ENCODE measurements around the gene ACAT2. TPM values are rescaled to one million over a fixed set of nuclear protein-coding genes. Genes with fewer than 3 reads are reported as not detected.

ACAT2 gene
- total RNA-seq, 2 donors from 2014 or later = 44.3 to 53.1 TPM

- ATAC-seq (replicated peaks in 1 of 2) (peak in 1 of 2 donors; percentile 1), DNase-seq (no peak)
- peaks cover 52% of the 10 kb centered on the region for H3K4me1 Mint-ChIP-seq (ENCODE audit: low read depth)
- H3K4me3 Mint-ChIP-seq = peak overlapping the region; percentile 95 to 96
- peaks cover 7 to 25% of the 10 kb centered on the region in 2 donors for H3K36me3 Mint-ChIP-seq (ENCODE audit: insufficient read depth in 2 of 2)
- H3K9me3 Mint-ChIP-seq = no peaks in the 10 kb centered on the region
- peak overlapping the region; percentile 98 for H3K27ac Mint-ChIP-seq
- no peaks in the 10 kb centered on the region for H3K27me3 Mint-ChIP-seq (ENCODE audit: low read depth)
Measured at GRCh38 chr6:159761129-159761872, 544 bp upstream of the ACAT2 start.

DNA sequence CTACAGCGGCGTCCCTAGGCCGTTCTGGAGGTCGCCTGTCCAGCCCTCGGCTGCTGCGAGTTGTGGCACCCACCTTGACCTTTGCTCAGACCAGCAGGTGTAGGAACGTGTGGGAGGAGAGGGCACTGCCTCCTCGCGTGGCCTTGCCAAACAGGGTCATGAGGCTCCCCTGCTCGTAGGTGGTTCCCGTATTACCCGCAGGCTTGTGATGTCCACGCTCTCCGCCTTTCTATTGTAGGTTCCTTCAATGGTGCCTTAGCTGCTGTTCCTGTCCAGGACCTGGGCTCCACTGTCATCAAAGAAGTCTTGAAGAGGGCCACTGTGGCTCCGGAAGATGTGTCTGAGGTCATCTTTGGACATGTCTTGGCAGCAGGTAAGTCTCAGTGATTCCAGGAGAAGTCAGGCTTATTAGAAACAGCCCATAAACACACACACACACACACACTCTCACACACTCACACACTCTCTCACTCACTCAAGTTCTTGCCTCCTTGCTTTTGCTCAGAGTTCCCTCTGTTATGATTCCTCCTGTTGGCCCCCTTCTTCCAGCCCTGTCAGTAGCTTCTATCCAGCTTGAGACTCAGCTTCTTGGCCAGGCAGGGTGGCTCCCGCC is 942 bp downstream of the ACAT2 start:
- Mint-ChIP-seq H3K4me3 (peak overlapping the region; percentile 87 to 96), H3K4me1 (ENCODE audit: low read depth) (peaks cover 57% of the 10 kb centered on the region), H3K36me3 (ENCODE audit: insufficient read depth in 2 of 2) (peaks cover 7 to 22% of the 10 kb centered on the region in 2 donors), H3K27me3 (ENCODE audit: low read depth) (no peaks in the 10 kb centered on the region), H3K9me3 (no peaks in the 10 kb centered on the region), H3K27ac (peak overlapping the region; percentile 78)
- DNase-seq (peak; percentile 26 to 29), ATAC-seq (replicated peaks in 1 of 2) (no peak)

- Mint-ChIP-seq H3K36me3 (ENCODE audit: insufficient read depth in 2 of 2) (peaks cover 14 to 40% of the 10 kb centered on the region in 2 donors), H3K27me3 (ENCODE audit: low read depth) (no peaks in the 10 kb centered on the region), H3K4me1 (ENCODE audit: low read depth) (peaks cover 39% of the 10 kb centered on the region), H3K9me3 (peaks cover 0 to 2% of the 10 kb centered on the region in 2 donors), H3K27ac (peak overlapping the region; percentile 25), H3K4me3 (no peak overlapping the region)
- no peak for DNase-seq
- no peak for ATAC-seq (replicated peaks in 1 of 2)
Measured at GRCh38 chr6:159766906-159767305, 5.1 kb downstream of the ACAT2 start.

DNA sequence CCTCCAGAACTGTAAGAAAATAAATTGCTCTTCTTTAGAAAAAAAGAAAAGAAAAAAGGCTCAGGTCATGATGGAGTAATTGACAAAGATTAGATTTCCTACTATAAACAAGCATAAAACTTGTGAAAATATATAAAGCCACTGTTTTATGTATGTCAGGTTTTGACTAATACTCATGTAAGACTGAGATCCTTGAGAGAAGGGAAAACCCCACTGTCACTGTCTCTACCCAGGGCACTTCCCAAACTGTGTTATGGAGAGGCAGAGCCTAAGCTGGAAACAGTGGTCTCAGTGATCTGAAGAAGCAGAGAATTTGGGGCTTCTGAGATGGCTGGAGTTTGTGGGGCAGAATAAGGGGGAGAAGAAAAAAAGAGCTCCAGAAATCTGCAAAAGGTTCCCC is 7.6 kb downstream of the ACAT2 start:
- ATAC-seq (replicated peaks in 1 of 2) = peak; percentile 33 to 37
- peaks cover 0 to 2% of the 10 kb centered on the region in 2 donors for H3K9me3 Mint-ChIP-seq
- H3K27ac Mint-ChIP-seq = peak overlapping the region; percentile 83
- peaks cover 27% of the 10 kb centered on the region for H3K4me1 Mint-ChIP-seq (ENCODE audit: low read depth)
- no peak overlapping the region for H3K4me3 Mint-ChIP-seq
- peaks cover 10 to 40% of the 10 kb centered on the region in 2 donors for H3K36me3 Mint-ChIP-seq (ENCODE audit: insufficient read depth in 2 of 2)
- no peak for DNase-seq
- H3K27me3 Mint-ChIP-seq (ENCODE audit: low read depth) = no peaks in the 10 kb centered on the region

DNA sequence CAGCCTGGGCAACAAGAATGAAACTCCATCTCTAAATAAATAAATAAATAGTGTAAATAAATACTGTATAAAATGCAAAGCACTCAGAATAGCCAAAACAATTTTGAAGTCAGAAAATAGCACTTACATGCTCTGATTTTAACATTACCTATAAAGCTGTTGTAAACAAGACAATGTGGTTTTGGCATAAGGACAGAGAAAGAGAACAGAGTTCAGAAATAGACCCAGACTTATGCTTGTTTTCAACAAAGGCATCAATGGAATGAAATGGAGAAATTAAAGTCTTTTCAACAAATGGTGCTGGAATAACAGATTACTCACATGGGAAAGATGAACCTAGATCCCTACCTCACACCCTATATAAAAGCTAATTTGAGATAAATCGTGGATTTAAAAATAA is 10.4 kb downstream of the ACAT2 start:
- Mint-ChIP-seq H3K4me3 (no peak overlapping the region), H3K27ac (no peak overlapping the region), H3K9me3 (peaks cover 0 to 2% of the 10 kb centered on the region in 2 donors), H3K27me3 (ENCODE audit: low read depth) (no peaks in the 10 kb centered on the region), H3K4me1 (ENCODE audit: low read depth) (peaks cover 12% of the 10 kb centered on the region), H3K36me3 (ENCODE audit: insufficient read depth in 2 of 2) (peaks cover 10 to 39% of the 10 kb centered on the region in 2 donors)
- no peak for DNase-seq
- no peak for ATAC-seq (replicated peaks in 1 of 2)

- Mint-ChIP-seq H3K27ac (peak overlapping the region; percentile 83), H3K4me1 (ENCODE audit: low read depth) (peaks cover 15% of the 10 kb centered on the region)
Measured at GRCh38 chr6:159777240-159777904, 15.5 kb downstream of the ACAT2 start.

DNA sequence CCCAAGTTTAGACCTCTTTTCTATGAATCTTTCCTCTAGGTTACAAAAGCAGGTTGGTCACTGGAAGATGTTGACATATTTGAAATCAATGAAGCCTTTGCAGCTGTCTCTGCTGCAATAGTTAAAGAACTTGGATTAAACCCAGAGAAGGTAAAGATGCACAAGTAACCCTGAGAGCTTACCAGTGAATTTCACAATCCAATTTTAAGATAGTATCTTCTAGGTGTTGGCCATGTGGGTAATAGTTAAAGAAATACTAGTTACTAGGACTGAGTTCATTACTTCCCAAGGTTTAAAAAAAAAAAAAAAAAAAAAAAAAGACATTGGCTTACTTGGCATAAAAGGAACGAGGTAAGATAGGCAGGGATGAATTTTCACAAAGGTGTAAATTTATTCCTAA is 16.3 kb downstream of the ACAT2 start:
- DNase-seq (no peak), ATAC-seq (replicated peaks in 1 of 2) (no peak)
- peak overlapping the region; percentile 70 for H3K27ac Mint-ChIP-seq
- peaks cover 16 to 41% of the 10 kb centered on the region in 2 donors for H3K36me3 Mint-ChIP-seq (ENCODE audit: insufficient read depth in 2 of 2)
- no peak overlapping the region for H3K4me3 Mint-ChIP-seq
- no peaks in the 10 kb centered on the region for H3K27me3 Mint-ChIP-seq (ENCODE audit: low read depth)
- peaks cover 22% of the 10 kb centered on the region for H3K4me1 Mint-ChIP-seq (ENCODE audit: low read depth)
- H3K9me3 Mint-ChIP-seq = no peaks in the 10 kb centered on the region

More at GRCh38 chr6:159777240-159777904, 15.5 kb downstream of the ACAT2 start:
- DNase-seq = no peak
- H3K36me3 Mint-ChIP-seq (ENCODE audit: insufficient read depth in 2 of 2) = peaks cover 13 to 36% of the 10 kb centered on the region in 2 donors
- ATAC-seq (replicated peaks in 1 of 2) = peak in 1 of 2 donors; percentile 4
- H3K9me3 Mint-ChIP-seq = no peaks in the 10 kb centered on the region
- H3K27me3 Mint-ChIP-seq (ENCODE audit: low read depth) = no peaks in the 10 kb centered on the region
- H3K4me3 Mint-ChIP-seq = no peak overlapping the region

DNA sequence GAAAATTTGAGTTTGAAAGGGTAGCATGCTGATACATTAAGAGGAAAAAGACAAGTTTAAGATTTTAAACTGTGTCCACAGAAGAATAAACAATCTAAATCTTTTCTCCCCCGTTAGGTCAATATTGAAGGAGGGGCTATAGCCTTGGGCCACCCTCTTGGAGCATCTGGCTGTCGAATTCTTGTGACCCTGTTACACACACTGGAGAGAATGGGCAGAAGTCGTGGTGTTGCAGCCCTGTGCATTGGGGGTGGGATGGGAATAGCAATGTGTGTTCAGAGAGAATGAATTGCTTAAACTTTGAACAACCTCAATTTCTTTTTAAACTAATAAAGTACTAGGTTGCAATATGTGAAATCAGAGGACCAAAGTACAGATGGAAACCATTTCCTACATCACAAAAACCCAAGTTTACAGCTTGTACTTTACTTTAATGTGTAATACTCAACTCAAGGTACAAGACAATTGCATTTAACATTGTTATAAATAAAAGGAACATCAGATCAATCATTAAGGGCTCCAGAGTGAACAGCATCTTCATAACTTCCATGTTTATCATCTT is 16.8 kb downstream of the ACAT2 start:
- Mint-ChIP-seq H3K36me3 (ENCODE audit: insufficient read depth in 2 of 2) (peaks cover 16 to 41% of the 10 kb centered on the region in 2 donors), H3K27ac (peak overlapping the region; percentile 70), H3K4me1 (ENCODE audit: low read depth) (peaks cover 27% of the 10 kb centered on the region), H3K9me3 (no peaks in the 10 kb centered on the region), H3K4me3 (no peak overlapping the region), H3K27me3 (ENCODE audit: low read depth) (no peaks in the 10 kb centered on the region)
- DNase-seq = no peak
- no peak for ATAC-seq (replicated peaks in 1 of 2)

DNA sequence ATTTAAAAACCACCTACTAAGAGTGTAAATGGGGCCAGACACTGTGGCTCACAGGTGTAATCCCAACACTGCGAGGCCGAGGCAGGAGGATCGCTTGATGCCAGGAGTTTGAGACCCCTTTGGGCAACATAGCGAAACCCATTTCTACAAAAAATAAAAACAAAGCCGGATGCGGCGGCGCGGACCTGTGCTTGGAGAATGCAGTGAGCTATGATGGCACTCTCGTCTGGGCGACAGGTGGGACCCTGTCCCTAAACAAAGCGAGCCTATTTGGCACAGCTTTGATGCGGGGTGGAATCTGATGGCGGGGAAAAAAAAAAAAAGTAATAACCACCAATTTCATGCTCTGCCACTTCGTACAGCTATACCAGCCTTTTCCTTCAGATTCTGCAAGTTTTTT is 26.4 kb downstream of the ACAT2 start:
- ATAC-seq (replicated peaks in 1 of 2) = no peak
- H3K4me1 Mint-ChIP-seq (ENCODE audit: low read depth) = peaks cover 71% of the 10 kb centered on the region

DNA sequence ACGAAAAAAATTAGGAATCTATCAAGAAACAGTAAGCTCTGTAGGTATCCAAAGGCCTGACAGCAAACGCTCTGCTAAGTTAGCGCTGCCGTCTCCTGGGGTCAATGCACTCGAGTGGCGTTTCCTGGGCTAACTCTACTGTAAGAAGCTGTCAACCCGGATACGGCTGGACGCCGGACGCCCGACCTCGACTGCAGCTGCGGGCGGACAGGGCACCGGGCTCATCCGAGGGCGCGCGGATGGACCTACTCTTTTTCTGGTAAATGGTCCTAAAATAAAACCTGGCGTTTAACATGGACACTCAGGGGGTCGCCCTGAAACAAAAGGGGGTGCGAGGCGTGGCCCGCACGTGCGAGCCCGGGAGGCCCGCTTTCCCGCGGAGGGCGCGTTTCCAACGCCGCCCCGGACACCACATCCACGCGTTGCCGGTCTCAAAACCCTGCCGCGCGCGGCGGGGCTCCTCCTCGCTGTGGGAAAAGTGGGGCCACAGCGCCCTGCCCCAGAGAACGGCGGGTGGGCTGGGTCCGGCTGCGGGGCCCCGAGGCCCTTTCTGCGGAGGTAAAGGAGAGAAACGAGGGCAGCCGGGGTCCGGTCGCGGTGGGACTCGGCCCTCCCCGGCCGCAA is 27.0 kb downstream of the ACAT2 start:
- peaks cover 71% of the 10 kb centered on the region for H3K4me1 Mint-ChIP-seq (ENCODE audit: low read depth)
- peaks cover 11 to 44% of the 10 kb centered on the region in 2 donors for H3K36me3 Mint-ChIP-seq (ENCODE audit: insufficient read depth in 2 of 2)
- ATAC-seq (replicated peaks in 1 of 2) = no peak
- H3K27ac Mint-ChIP-seq = peak overlapping the region; percentile 97
- peak overlapping the region; percentile 96 to 100 for H3K4me3 Mint-ChIP-seq
- no peaks in the 10 kb centered on the region for H3K27me3 Mint-ChIP-seq (ENCODE audit: low read depth)
- no peaks in the 10 kb centered on the region for H3K9me3 Mint-ChIP-seq
- peak; percentile 46 to 61 for DNase-seq

More for the DNA sequence above, 26.4 kb downstream of the ACAT2 start:
- peak overlapping the region; percentile 97 for H3K27ac Mint-ChIP-seq
- H3K9me3 Mint-ChIP-seq = no peaks in the 10 kb centered on the region
- peak in 1 of 2 donors; percentile 33 for DNase-seq
- peak overlapping the region; percentile 96 to 100 for H3K4me3 Mint-ChIP-seq
- peaks cover 11 to 40% of the 10 kb centered on the region in 2 donors for H3K36me3 Mint-ChIP-seq (ENCODE audit: insufficient read depth in 2 of 2)
- H3K27me3 Mint-ChIP-seq (ENCODE audit: low read depth) = no peaks in the 10 kb centered on the region

DNA sequence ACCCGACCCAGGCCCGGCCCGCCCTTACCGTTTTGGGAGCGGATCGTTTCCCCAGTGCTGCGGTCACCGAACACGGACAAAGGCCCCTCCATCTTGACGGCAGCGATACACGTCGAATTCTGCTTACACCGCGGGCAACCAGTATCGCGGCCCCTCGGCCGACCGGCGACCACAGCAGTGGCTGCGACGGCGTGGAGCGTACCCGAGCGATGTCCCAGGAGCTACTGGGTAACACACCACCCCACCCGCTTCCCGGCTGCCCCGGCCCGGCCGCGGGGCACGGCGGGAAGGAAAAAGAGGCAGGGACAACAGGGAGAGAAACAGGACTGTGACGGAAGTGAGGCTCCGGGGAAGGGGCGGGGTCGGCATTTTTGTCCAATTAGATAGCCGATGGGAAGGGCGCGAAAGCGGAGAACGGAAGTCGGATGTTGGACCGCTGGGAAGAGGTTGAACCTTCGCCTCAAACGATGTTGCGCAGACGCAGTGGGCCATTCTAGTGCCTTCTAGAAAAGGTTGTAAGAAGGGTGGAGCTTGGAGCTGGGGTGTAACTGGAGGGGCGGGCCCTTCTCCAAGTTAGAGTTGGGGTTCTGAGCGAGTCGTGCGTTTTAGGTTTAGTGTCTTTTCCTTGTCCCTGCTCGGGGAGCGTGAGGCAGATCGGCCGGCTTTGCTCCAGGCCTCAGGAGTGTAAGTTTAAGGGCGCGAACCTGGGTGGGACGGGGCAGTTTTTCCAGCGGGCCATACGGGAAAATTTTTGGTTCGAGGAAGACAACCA is 27.7 kb downstream of the ACAT2 start, which contains the start of gene TCP1:
TCP1 (minus strand) TSS at position 226 of the 772 bp plus-strand sequence; CDS start at position 92, 134 bp downstream.
- H3K36me3 Mint-ChIP-seq (ENCODE audit: insufficient read depth in 2 of 2) = peaks cover 11 to 42% of the 10 kb centered on the region in 2 donors
- H3K27me3 Mint-ChIP-seq (ENCODE audit: low read depth) = no peaks in the 10 kb centered on the region
- H3K27ac Mint-ChIP-seq = peak within 1 kb of the TSS; percentile 97
- peaks cover 71% of the 10 kb centered on the region for H3K4me1 Mint-ChIP-seq (ENCODE audit: low read depth)
- DNase-seq = peak; percentile 98 to 99
- no peaks in the 10 kb centered on the region for H3K9me3 Mint-ChIP-seq
- ATAC-seq (replicated peaks in 1 of 2) = peak; percentile 85 to 86
- H3K4me3 Mint-ChIP-seq = peak within 1 kb of the TSS; percentile 96 to 100
